NCI-H2227 treated with DMSO at 0.1 percent for 48 hours (cell line): ENCODE measurements around the gene AFAP1L2.

Experiments used
- DNase-seq: peaks from one replicate; lab custom pipeline; 2025; lab: John Stamatoyannopoulos, UW

The AFAP1L2 gene

GRCh38 chr10:114272696-114273095 lies 131.6 kb downstream of the AFAP1L2 start:
- no peak for DNase-seq

GRCh38 chr10:114271779-114272167 lies 132.5 kb downstream of the AFAP1L2 start:
- DNase-seq = no peak

- DNase-seq = no peak
Measured at GRCh38 chr10:114271075-114271778, 133.1 kb downstream of the AFAP1L2 start.

- DNase-seq = no peak
Measured at GRCh38 chr10:114266521-114266920, 137.8 kb downstream of the AFAP1L2 start.

- DNase-seq = no peak
Measured at GRCh38 chr10:114265392-114266053, 138.8 kb downstream of the AFAP1L2 start.

- no peak for DNase-seq
Measured at GRCh38 chr10:114262496-114262895, 141.8 kb downstream of the AFAP1L2 start.

- no peak for DNase-seq
Measured at GRCh38 chr10:114261076-114261475, 143.2 kb downstream of the AFAP1L2 start.

GRCh38 chr10:114260366-114260765 lies 143.9 kb downstream of the AFAP1L2 start:
- no peak for DNase-seq

GRCh38 chr10:114259824-114260223 lies 144.5 kb downstream of the AFAP1L2 start:
- DNase-seq = no peak

GRCh38 chr10:114258274-114258840 lies 145.9 kb downstream of the AFAP1L2 start:
- DNase-seq = peak; percentile 3

- DNase-seq = no peak
Measured at GRCh38 chr10:114257498-114257897, 146.8 kb downstream of the AFAP1L2 start.

GRCh38 chr10:114256822-114257221 lies 147.5 kb downstream of the AFAP1L2 start:
- DNase-seq = no peak

GRCh38 chr10:114256008-114256765 lies 148.1 kb downstream of the AFAP1L2 start:
- DNase-seq = no peak

GRCh38 chr10:114255227-114255626 lies 149.1 kb downstream of the AFAP1L2 start:
- no peak for DNase-seq

GRCh38 chr10:114252883-114253282 lies 151.4 kb downstream of the AFAP1L2 start:
- DNase-seq = no peak

- DNase-seq = no peak
Measured at GRCh38 chr10:114252092-114252491, 152.2 kb downstream of the AFAP1L2 start.

- DNase-seq = no peak
Measured at GRCh38 chr10:114250716-114251115, 153.6 kb downstream of the AFAP1L2 start.

GRCh38 chr10:114250236-114250635 lies 154.1 kb downstream of the AFAP1L2 start:
- DNase-seq = no peak

- DNase-seq = no peak
Measured at GRCh38 chr10:114246679-114247305, 157.5 kb downstream of the AFAP1L2 start.

GRCh38 chr10:114245121-114245791 lies 159.0 kb downstream of the AFAP1L2 start:
- DNase-seq = no peak
